ENCODE measurements around the gene MIEF2. TPM values are rescaled to one million over a fixed set of nuclear protein-coding genes. Genes with fewer than 3 reads are reported as not detected.
A peak's percentile ranks its signal among the peaks of the same experiment; 100 is the strongest.

MIEF2 gene
- polyA plus RNA-seq, 2 of the 4 experiments (the other 2 are of a cell fraction) = 3.7 to 8.5 TPM

- ATAC-seq = no peak
- Histone ChIP-seq H3K4me3 (no peak overlapping the region), H3K4me2 (no peak overlapping the region), H3K9me3 (no peaks in the 10 kb centered on the region), H3K4me1 (peaks cover 3% of the 10 kb centered on the region; the same call in 1 of the 3 replicates), H3K27ac (no peak overlapping the region)
- FAIRE-seq = peak; percentile 13
- POLR2A ChIA-PET = no interaction called here
- DNase-seq (ENCODE audit: low read depth in 1 of 2, low spot score in 1 of 2) = no peak
- CTCF ChIA-PET = interaction anchor here (0.5 to 4.3 kb wide), 8 partner anchors 8 to 59 kb away, joined by 3 to 23 read pairs (median 3); partner anchors contain the start of gene MIEF2
- WGBS (ENCODE audit: missing lambda C conversion rate) = 89% methylated on average over 1 of the region's 1 CpG
- TF ChIP-seq CHD2 (IDR thresholded peaks at IDR 0.05; ENCODE audit: low read length, partially characterized antibody) (no peak), EHMT2 (IDR thresholded peaks at IDR 0.05; ENCODE audit: low read depth) (no peak), RCOR1 (IDR thresholded peaks at IDR 0.05; ENCODE audit: low read depth, low read length) (no peak), CHD4 (IDR thresholded peaks at IDR 0.05; ENCODE audit: borderline replicate concordance) (no peak), MAX (IDR thresholded peaks at IDR 0.05) (no peak), MAZ (IDR thresholded peaks at IDR 0.05; ENCODE audit: borderline replicate concordance, low read depth, low read length) (no peak), FOSL2 (IDR thresholded peaks at IDR 0.05) (no peak), FOSL2 (CRISPR knock-in tag; IDR thresholded peaks at IDR 0.05) (no peak), HOXA7 (CRISPR knock-in tag; IDR thresholded peaks at IDR 0.05) (no peak), CBX8 (IDR thresholded peaks at IDR 0.05) (no peak), FOSB (CRISPR knock-in tag; IDR thresholded peaks at IDR 0.05) (no peak), HES2 (IDR thresholded peaks at IDR 0.05) (no peak), SREBF2 (IDR thresholded peaks at IDR 0.05) (no peak)
Measured at GRCh38 chr17:18277076-18277475, 16.6 kb downstream of the MIEF2 start.

- no peak for FAIRE-seq
- CTCF ChIA-PET = interaction anchor here (0.6 to 1.3 kb wide), 3 partner anchors 15 to 62 kb away, joined by 3 to 4 read pairs (median 3); no protein-coding TSS in a partner anchor
Measured at GRCh38 chr17:18278867-18279266, 18.4 kb downstream of the MIEF2 start.

GRCh38 chr17:18280249-18280648 lies 19.8 kb downstream of the MIEF2 start:
- DNase-seq (ENCODE audit: low read depth in 1 of 2, low spot score in 1 of 2) (no peak), FAIRE-seq (no peak), ATAC-seq (no peak; a peak in 1 of 6 replicates)
- ChIA-PET POLR2A (no interaction called here), CTCF (interaction anchor here (4.3 kb wide), 1 partner anchor 32 kb away, joined by 16 read pairs; no protein-coding TSS in a partner anchor)
- Histone ChIP-seq H3K4me1 (peaks cover 3% of the 10 kb centered on the region; the same call in 1 of the 3 replicates), H3K9me3 (no peaks in the 10 kb centered on the region), H3K4me3 (no peak overlapping the region), H3K27ac (no peak overlapping the region), H3K4me2 (no peak overlapping the region)
- WGBS (ENCODE audit: missing lambda C conversion rate) = 92% methylated on average over 4 of the region's 4 CpGs
- no peak for TF ChIP-seq HOXB5 (CRISPR knock-in tag; IDR thresholded peaks at IDR 0.05)
- TF ChIP-seq BHLHE40 (IDR thresholded peaks at IDR 0.05; ENCODE audit: low read depth, low read length) = no peak
- no peak for TF ChIP-seq RCOR1 (IDR thresholded peaks at IDR 0.05; ENCODE audit: low read depth, low read length)
- no peak for TF ChIP-seq POLR2AphosphoS2 (conservative IDR thresholded peaks at IDR 0.05; ENCODE audit: low read length)
- TF ChIP-seq CBX8 (IDR thresholded peaks at IDR 0.05) = no peak
- no peak for TF ChIP-seq TFCP2L1 (CRISPR knock-in tag; IDR thresholded peaks at IDR 0.05)
- TF ChIP-seq HDAC2 (IDR thresholded peaks at IDR 0.05) = no peak
- TF ChIP-seq HMGXB4 (CRISPR knock-in tag; IDR thresholded peaks at IDR 0.05; ENCODE audit: borderline replicate concordance) = no peak

More at GRCh38 chr17:18278867-18279266, 18.4 kb downstream of the MIEF2 start:
- no peak overlapping the region for H3K4me3 ChIP-seq
- H3K4me2 ChIP-seq = no peak overlapping the region
- no peaks in the 10 kb centered on the region for H3K9me3 ChIP-seq
- DNase-seq (ENCODE audit: low read depth in 1 of 2, low spot score in 1 of 2) (no peak), ATAC-seq (no peak)
- POLR2A ChIA-PET = no interaction called here
- peaks cover 3% of the 10 kb centered on the region; the same call in 1 of the 3 replicates for H3K4me1 ChIP-seq
- 69% methylated on average over 3 of the region's 3 CpGs for WGBS (ENCODE audit: missing lambda C conversion rate)
- H3K27ac ChIP-seq = peak overlapping the region in 1 of 2 experiments; percentile 38; a peak in 4 of 6 replicates
- TF ChIP-seq MAFK (IDR thresholded peaks at IDR 0.05; ENCODE audit: partially characterized antibody) (peak; percentile 21), PHF8 (IDR thresholded peaks at IDR 0.05; ENCODE audit: borderline replicate concordance, low read depth) (no peak), MAZ (IDR thresholded peaks at IDR 0.05; ENCODE audit: borderline replicate concordance, low read depth, low read length) (no peak), E2F6 (IDR thresholded peaks at IDR 0.05; ENCODE audit: borderline replicate concordance, low read depth) (no peak)

Data from A549 (cell line).